ENCODE data around the gene ZNF639.

The ZNF639 gene

GRCh38 chr3:179363332-179363731 is 40.5 kb downstream of the ZNF639 start:
- Histone ChIP-seq H3K27me3 (ENCODE audit: low read depth, low read length) (no peaks in the 10 kb centered on the region), H3K4me3 (ENCODE audit: low read depth in 1 of 2, low read length in 2 of 2) (no peak overlapping the region), H3K4me1 (ENCODE audit: control insufficient read depth in 1 of 2, insufficient read depth in 2 of 2, low read length in 2 of 2) (no peaks in the 10 kb centered on the region), H3K36me3 (ENCODE audit: control insufficient read depth in 1 of 2, insufficient read depth in 2 of 2, low read length in 2 of 2) (peaks cover 33 to 52% of the 10 kb centered on the region in 2 donors), H3K9me3 (ENCODE audit: control insufficient read depth in 1 of 2, low read length in 2 of 2) (no peaks in the 10 kb centered on the region), H3K27ac (ENCODE audit: low read length) (no peak overlapping the region)

GRCh38 chr3:179369621-179370020 is 46.8 kb downstream of the ZNF639 start:
- peaks cover 24 to 32% of the 10 kb centered on the region in 2 donors for H3K36me3 ChIP-seq (ENCODE audit: control insufficient read depth in 1 of 2, insufficient read depth in 2 of 2, low read length in 2 of 2)
- no peaks in the 10 kb centered on the region for H3K4me1 ChIP-seq (ENCODE audit: control insufficient read depth in 1 of 2, insufficient read depth in 2 of 2, low read length in 2 of 2)
- H3K27me3 ChIP-seq (ENCODE audit: low read depth, low read length): no peaks in the 10 kb centered on the region
- H3K27ac ChIP-seq (ENCODE audit: low read length): no peak overlapping the region
- H3K9me3 ChIP-seq (ENCODE audit: control insufficient read depth in 1 of 2, low read length in 2 of 2): no peaks in the 10 kb centered on the region
- H3K4me3 ChIP-seq (ENCODE audit: low read depth in 1 of 2, low read length in 2 of 2): no peak overlapping the region

- no peak overlapping the region for H3K4me3 ChIP-seq (ENCODE audit: low read depth in 1 of 2, low read length in 2 of 2)
- H3K4me1 ChIP-seq (ENCODE audit: control insufficient read depth in 1 of 2, insufficient read depth in 2 of 2, low read length in 2 of 2): no peaks in the 10 kb centered on the region
- no peaks in the 10 kb centered on the region for H3K9me3 ChIP-seq (ENCODE audit: control insufficient read depth in 1 of 2, low read length in 2 of 2)
- peaks cover 20 to 25% of the 10 kb centered on the region in 2 donors for H3K36me3 ChIP-seq (ENCODE audit: control insufficient read depth in 1 of 2, insufficient read depth in 2 of 2, low read length in 2 of 2)
- H3K27ac ChIP-seq (ENCODE audit: low read length): no peak overlapping the region
- no peaks in the 10 kb centered on the region for H3K27me3 ChIP-seq (ENCODE audit: low read depth, low read length)
These were observed 51.1 kb downstream of the ZNF639 start for GRCh38 chr3:179373938-179374337.

- Histone ChIP-seq H3K9me3 (ENCODE audit: control insufficient read depth in 1 of 2, low read length in 2 of 2) (no peaks in the 10 kb centered on the region), H3K27ac (ENCODE audit: low read length) (no peak overlapping the region), H3K27me3 (ENCODE audit: low read depth, low read length) (no peaks in the 10 kb centered on the region), H3K4me3 (ENCODE audit: low read depth in 1 of 2, low read length in 2 of 2) (no peak overlapping the region), H3K4me1 (ENCODE audit: control insufficient read depth in 1 of 2, insufficient read depth in 2 of 2, low read length in 2 of 2) (no peaks in the 10 kb centered on the region), H3K36me3 (ENCODE audit: control insufficient read depth in 1 of 2, insufficient read depth in 2 of 2, low read length in 2 of 2) (peaks cover 22 to 32% of the 10 kb centered on the region in 2 donors)
These were observed 52.5 kb downstream of the ZNF639 start for GRCh38 chr3:179375091-179375999.

- Histone ChIP-seq H3K27ac (ENCODE audit: low read length) (no peak overlapping the region), H3K4me1 (ENCODE audit: control insufficient read depth in 1 of 2, insufficient read depth in 2 of 2, low read length in 2 of 2) (no peaks in the 10 kb centered on the region), H3K9me3 (ENCODE audit: control insufficient read depth in 1 of 2, low read length in 2 of 2) (no peaks in the 10 kb centered on the region), H3K4me3 (ENCODE audit: low read depth in 1 of 2, low read length in 2 of 2) (no peak overlapping the region), H3K27me3 (ENCODE audit: low read depth, low read length) (no peaks in the 10 kb centered on the region), H3K36me3 (ENCODE audit: control insufficient read depth in 1 of 2, insufficient read depth in 2 of 2, low read length in 2 of 2) (peaks cover 22 to 42% of the 10 kb centered on the region in 2 donors)
These were observed 53.6 kb downstream of the ZNF639 start for GRCh38 chr3:179376474-179376873.

Data from muscle layer of duodenum (tissue), 2 donors.